ENCODE data around the gene JMJD7.

- TF ChIP-seq CTCF (IDR thresholded peaks at IDR 0.05) (no peak), POLR2A (IDR thresholded peaks at IDR 0.05) (no peak)
These were observed 48.8 kb downstream of the JMJD7 start for GRCh38 chr15:41876689-41877088.

Data from Peyer's patch (tissue), 4 donors.